Peyer's patch (tissue), 4 donors: ENCODE results near the gene LTBP4. TPM values are rescaled to one million over a fixed set of nuclear protein-coding genes. Genes with fewer than 3 reads are reported as not detected.

Source experiments
- DNase-seq, 3 donors: peaks; one replicate each; pipeline ENCODE4 v3.0.0-alpha.2; 2017 to 2019
- H3K27ac ChIP-seq, 4 donors: fragments of 200-600 bp; sonication (generic); one replicate each; pipeline ENCODE4 v1.5.1; 2016 to 2019
- H3K27me3 ChIP-seq, 2 donors: fragments of 200-600 bp; sonication (generic); one replicate each; pipeline ENCODE4 v1.5.1; 2019
- H3K36me3 ChIP-seq, 3 donors: fragments of 200-600 bp; sonication (generic); one replicate each; pipeline ENCODE4 v1.5.1; 2016 to 2019
- H3K4me1 ChIP-seq, 4 donors: fragments of 200-600 bp; sonication (generic); one replicate each; pipeline ENCODE4 v1.5.1; 2016 to 2019
- H3K4me3 ChIP-seq, 4 donors: fragments of 200-600 bp; sonication (generic); 1 replicate in 3 of 4; 2 replicates in 1 of 4; pipeline ENCODE4 v1.5.1; 2016 to 2019; ENCODE audit warnings: mild to moderate bottlenecking in 1 of 4
- H3K9me3 ChIP-seq, 4 donors: fragments of 200-600 bp; sonication (generic); one replicate each; pipeline ENCODE4 v1.5.1; 2016 to 2019; ENCODE audit warnings: mild to moderate bottlenecking in 1 of 4
- POLR2A ChIP-seq, 2 donors: fragments of 450-650 bp; IDR thresholded peaks; one replicate each; pipeline ENCODE4 v1.5.1; 2017; ENCODE audit warnings: antibody characterized with exemption in 2 of 2, mild to moderate bottlenecking in 2 of 2, moderate library complexity in 2 of 2
- total RNA-seq, 4 donors: library from RNA; depleted of rRNA; stranded (reverse); fragments of >200 nt; gene quantifications; one replicate each; pipeline ENCODE4 v1.1.0, GENCODE V29; 2016
- TF ChIP-seq, protein P1 (sequence below), 6 experiments: fragments of 450-650 bp in 4 of 6; fragments of 200-600 bp in 2 of 6; sonication (generic) in 1 of 6; IDR thresholded peaks; one replicate each; pipeline ENCODE4 v1.5.1; 2017 to 2019; ENCODE audit warnings: antibody characterized with exemption in 6 of 6, mild to moderate bottlenecking in 3 of 6, moderate library complexity in 1 of 6

Gene LTBP4
- total RNA-seq, 4 donors from 2014 or later = 164 to 484 (median 329) TPM

GRCh38 chr19:40673397-40673796 lies 72.2 kb downstream of the LTBP4 start:
- no peak for DNase-seq
- Histone ChIP-seq H3K27me3 (no peaks in the 10 kb centered on the region), H3K27ac (no peak overlapping the region), H3K4me1 (no peaks in the 10 kb centered on the region), H3K4me3 (no peak overlapping the region), H3K9me3 (no peaks in the 10 kb centered on the region), H3K36me3 (peaks cover 0 to 94% (median 0%) of the 10 kb centered on the region in 3 donors)
- TF ChIP-seq POLR2A (IDR thresholded peaks at IDR 0.05) = no peak
- TF ChIP-seq, protein P1, sequence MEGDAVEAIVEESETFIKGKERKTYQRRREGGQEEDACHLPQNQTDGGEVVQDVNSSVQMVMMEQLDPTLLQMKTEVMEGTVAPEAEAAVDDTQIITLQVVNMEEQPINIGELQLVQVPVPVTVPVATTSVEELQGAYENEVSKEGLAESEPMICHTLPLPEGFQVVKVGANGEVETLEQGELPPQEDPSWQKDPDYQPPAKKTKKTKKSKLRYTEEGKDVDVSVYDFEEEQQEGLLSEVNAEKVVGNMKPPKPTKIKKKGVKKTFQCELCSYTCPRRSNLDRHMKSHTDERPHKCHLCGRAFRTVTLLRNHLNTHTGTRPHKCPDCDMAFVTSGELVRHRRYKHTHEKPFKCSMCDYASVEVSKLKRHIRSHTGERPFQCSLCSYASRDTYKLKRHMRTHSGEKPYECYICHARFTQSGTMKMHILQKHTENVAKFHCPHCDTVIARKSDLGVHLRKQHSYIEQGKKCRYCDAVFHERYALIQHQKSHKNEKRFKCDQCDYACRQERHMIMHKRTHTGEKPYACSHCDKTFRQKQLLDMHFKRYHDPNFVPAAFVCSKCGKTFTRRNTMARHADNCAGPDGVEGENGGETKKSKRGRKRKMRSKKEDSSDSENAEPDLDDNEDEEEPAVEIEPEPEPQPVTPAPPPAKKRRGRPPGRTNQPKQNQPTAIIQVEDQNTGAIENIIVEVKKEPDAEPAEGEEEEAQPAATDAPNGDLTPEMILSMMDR (IDR thresholded peaks at IDR 0.05) = no peak

DNA sequence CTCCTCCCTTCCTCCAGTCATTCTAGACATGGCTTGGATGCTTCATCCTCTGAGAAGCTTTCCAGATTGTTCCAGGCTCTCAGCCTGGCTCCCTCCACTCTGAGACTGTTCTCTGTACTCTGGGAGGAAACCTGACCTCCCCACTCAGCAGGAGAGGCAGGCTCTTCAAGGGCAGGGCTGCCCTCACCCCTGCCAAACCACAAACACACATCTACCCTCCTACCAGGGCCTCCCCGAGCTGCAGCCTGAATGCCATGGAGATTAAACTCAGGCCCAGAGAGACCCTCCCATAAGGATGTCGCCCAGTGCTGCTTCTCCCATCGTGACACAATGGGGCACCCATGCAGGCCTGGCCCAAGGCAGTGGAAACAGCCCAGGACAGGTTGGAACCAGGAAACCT lies 73.1 kb downstream of the LTBP4 start:
- peaks cover 0 to 94% (median 0%) of the 10 kb centered on the region in 3 donors for H3K36me3 ChIP-seq
- no peak for DNase-seq
- H3K4me1 ChIP-seq = no peaks in the 10 kb centered on the region
- H3K27ac ChIP-seq = no peak overlapping the region
- no peak for TF ChIP-seq POLR2A (IDR thresholded peaks at IDR 0.05)
- TF ChIP-seq, protein P1 (IDR thresholded peaks at IDR 0.05) = no peak
- H3K9me3 ChIP-seq = no peaks in the 10 kb centered on the region
- H3K27me3 ChIP-seq = no peaks in the 10 kb centered on the region
- no peak overlapping the region for H3K4me3 ChIP-seq

GRCh38 chr19:40677156-40677555 lies 76.0 kb downstream of the LTBP4 start:
- DNase-seq = no peak
- Histone ChIP-seq H3K27ac (no peak overlapping the region), H3K36me3 (peaks cover 0 to 84% (median 0%) of the 10 kb centered on the region in 3 donors)

More at GRCh38 chr19:40677156-40677555, 76.0 kb downstream of the LTBP4 start:
- TF ChIP-seq POLR2A (IDR thresholded peaks at IDR 0.05) = no peak
- TF ChIP-seq, protein P1 (IDR thresholded peaks at IDR 0.05) = no peak
- no peaks in the 10 kb centered on the region for H3K9me3 ChIP-seq
- no peak overlapping the region for H3K4me3 ChIP-seq
- H3K27me3 ChIP-seq = no peaks in the 10 kb centered on the region
- no peaks in the 10 kb centered on the region for H3K4me1 ChIP-seq

Other genes with a start within 250 kb of the LTBP4 start
- gene HIPK4, start 211.2 kb upstream of the LTBP4 start, total RNA-seq = not detected
- gene PRX, start 188.0 kb upstream of the LTBP4 start, total RNA-seq = 1 to 10 TPM; 1.4 to 7.4 (median 3.0) TPM
- gene SERTAD1, start 175.4 kb upstream of the LTBP4 start, total RNA-seq = 10 to 100 TPM in 2 of 4 donors, 1 to 10 TPM in 2; 4.1 to 18.2 (median 11.6) TPM
- gene SERTAD3, start 157.0 kb upstream of the LTBP4 start, total RNA-seq = 10 to 100 TPM in 3 of 4 donors, 1 to 10 TPM in 1; 9.1 to 22.4 (median 15.2) TPM
- 100 to 1,000 TPM; 148 to 277 (median 218) TPM for gene BLVRB, start 135.6 kb upstream of the LTBP4 start, total RNA-seq
- 1 to 10 TPM in 2 of 4 donors, under 1 TPM in 2; 0.18 to 6.6 (median 2.0) TPM for gene SPTBN4, start 134.4 kb upstream of the LTBP4 start, total RNA-seq
- 100 to 1,000 TPM in 2 of 4 donors, 10 to 100 TPM in 2; 73.4 to 121 (median 99.9) TPM for gene SHKBP1, start 24.5 kb upstream of the LTBP4 start, total RNA-seq
- 100 to 1,000 TPM in 1 of 4 donors, 10 to 100 TPM in 3; 10.9 to 151 (median 27.9) TPM for gene NUMBL, start 89.3 kb downstream of the LTBP4 start, total RNA-seq
- gene COQ8B, start 115.5 kb downstream of the LTBP4 start, total RNA-seq = 10 to 100 TPM; 32.4 to 92.8 (median 41.9) TPM
- gene ITPKC, start 115.7 kb downstream of the LTBP4 start, total RNA-seq = 10 to 100 TPM; 34.5 to 43.9 (median 38.9) TPM
- 10 to 100 TPM in 3 of 4 donors, 1 to 10 TPM in 1; 7.4 to 33.0 (median 21.6) TPM for gene ACTMAP, start 149.1 kb downstream of the LTBP4 start, total RNA-seq
- 100 to 1,000 TPM in 1 of 4 donors, 10 to 100 TPM in 3; 44.5 to 104 (median 72.1) TPM for gene SNRPA, start 149.8 kb downstream of the LTBP4 start, total RNA-seq
- gene MIA, start 174.2 kb downstream of the LTBP4 start, total RNA-seq = 1 to 10 TPM in 1 of 4 donors, not detected in 3; 4.0 TPM
- 10 to 100 TPM; 14.9 to 71.2 (median 51.3) TPM for gene RAB4B, start 176.9 kb downstream of the LTBP4 start, total RNA-seq
- 10 to 100 TPM; 75.8 to 96.6 (median 88.1) TPM for gene EGLN2, start 197.8 kb downstream of the LTBP4 start, total RNA-seq
- gene CYP2A6, start 249.1 kb downstream of the LTBP4 start, total RNA-seq = not detected